Panc1 (cell line): Measurements from ENCODE around the gene CFAP119. TPM values are rescaled to one million over a fixed set of nuclear protein-coding genes. Genes with fewer than 3 reads are reported as not detected.

ENCODE experiments used
- ATAC-seq: fragments of 200-7000 bp; cut with Tn5 transposase; 2 replicates; pipeline ENCODE4 v1.9.1; 2020; ENCODE audit warnings: mild to moderate bottlenecking, moderate library complexity
- BruUV-seq: library from RNA; stranded (reverse); fragments of 400-500 nt; replicated peaks from 2 replicates; lab custom pipeline; 2021; lab: Mats Ljungman, UMichigan
- CTCF ChIA-PET: fragments of 300-600 bp; sonication (Branson Sonifier 250); formaldehyde crosslinking; loops from one replicate; lab custom pipeline; 2022; ENCODE audit warnings: antibody characterized with exemption; lab: Charles Lee
- POLR2A ChIA-PET: fragments of 300-600 bp; sonication (Branson Sonifier 250); formaldehyde crosslinking; loops from one replicate; lab custom pipeline; 2022; ENCODE audit warnings: antibody characterized with exemption; lab: Charles Lee
- DNase-seq: peaks from one replicate; pipeline ENCODE4 v3.0.0-alpha.2; 2010; ENCODE audit warnings: low read depth, low spot score
- H3K27ac ChIP-seq: 2 replicates; pipeline ENCODE4 v1.5.1; 2011; ENCODE audit warnings: mild to moderate bottlenecking, low read length, inconsistent platforms
- H3K27me3 ChIP-seq: fragments of 200-500 bp; sonication (Bioruptor generic); 2 replicates; pipeline ENCODE4 v1.6.0; 2014; ENCODE audit warnings: low read length, inconsistent platforms; ENCODE audit not compliant: control insufficient read depth, insufficient read depth
- H3K36me3 ChIP-seq: fragments of 200-500 bp; sonication (Bioruptor generic); 2 replicates; pipeline ENCODE4 v1.5.1; 2014; ENCODE audit warnings: inconsistent platforms, mild to moderate bottlenecking, low read length, moderate library complexity; ENCODE audit not compliant: control insufficient read depth, insufficient read depth
- H3K4me1 ChIP-seq: 2 replicates; pipeline ENCODE4 v1.5.1; 2011; ENCODE audit warnings: inconsistent platforms, mild to moderate bottlenecking, low read length, moderate library complexity; ENCODE audit not compliant: control insufficient read depth, insufficient read depth
- H3K4me3 ChIP-seq, 2 experiments: 2 replicates each; pipeline ENCODE4 v1.5.1; 2011 to 2012; ENCODE audit warnings: low read depth in 2 of 2, low read length in 2 of 2, mild to moderate bottlenecking in 2 of 2, inconsistent platforms in 1 of 2, moderate library complexity in 1 of 2
- H3K9me3 ChIP-seq: fragments of 200-500 bp; sonication (Bioruptor generic); 2 replicates; pipeline ENCODE4 v1.5.1; 2014; ENCODE audit warnings: low read depth, mild to moderate bottlenecking, inconsistent platforms, low read length, moderate library complexity; ENCODE audit not compliant: control insufficient read depth, insufficient read depth
- POLR2AphosphoS5 ChIP-seq: IDR thresholded peaks from 2 replicates; pipeline ENCODE4 v1.6.1; 2012; ENCODE audit warnings: mild to moderate bottlenecking, low read depth, low read length, moderate library complexity
- SIN3A ChIP-seq: IDR thresholded peaks from 2 replicates; pipeline ENCODE4 v1.6.1; 2012; ENCODE audit warnings: low read depth, mild to moderate bottlenecking, low read length, moderate library complexity, borderline replicate concordance; ENCODE audit not compliant: insufficient read depth
- TCF7L2 ChIP-seq: IDR thresholded peaks from 2 replicates; pipeline ENCODE4 v1.6.1; 2011; ENCODE audit warnings: mild to moderate bottlenecking, low read depth, low read length, inconsistent platforms
- in situ Hi-C: cut with HindIII; loops from 2 replicates; pipeline ENCODE4 v1.10.0; 2016; ENCODE audit warnings: low sequenced_read_pairs, low pct_unique_long_range_greater_than_20kb
- intact Hi-C: fragments of 100-400 bp; cut with micrococcal nuclease; formaldehyde crosslinking; loops from one replicate; pipeline ENCODE4 v1.10.0; 2022; ENCODE audit not compliant: unreplicated experiment
- total RNA-seq: library from RNA; stranded (reverse); gene quantifications from one replicate; pipeline ENCODE4 v1.2.1, GENCODE V29; 2021; ENCODE audit not compliant: unreplicated experiment
- TF ChIP-seq, protein P1 (sequence below), 2 experiments: IDR thresholded peaks; 2 replicates each; pipeline ENCODE4 v1.6.1; 2011 to 2012; ENCODE audit warnings: low read depth in 2 of 2, control low read depth in 1 of 2, low read length in 1 of 2, mild to moderate bottlenecking in 1 of 2, moderate library complexity in 1 of 2; ENCODE audit not compliant: insufficient read depth in 1 of 2
- TF ChIP-seq, protein P2 (sequence below): fragments of 450-650 bp; IDR thresholded peaks from 2 replicates; pipeline ENCODE4 v1.5.1; 2017; ENCODE audit warnings: mild to moderate bottlenecking

Gene CFAP119
- total RNA-seq, 1 experiment from 2014 or later, result 21.0 TPM

DNA sequence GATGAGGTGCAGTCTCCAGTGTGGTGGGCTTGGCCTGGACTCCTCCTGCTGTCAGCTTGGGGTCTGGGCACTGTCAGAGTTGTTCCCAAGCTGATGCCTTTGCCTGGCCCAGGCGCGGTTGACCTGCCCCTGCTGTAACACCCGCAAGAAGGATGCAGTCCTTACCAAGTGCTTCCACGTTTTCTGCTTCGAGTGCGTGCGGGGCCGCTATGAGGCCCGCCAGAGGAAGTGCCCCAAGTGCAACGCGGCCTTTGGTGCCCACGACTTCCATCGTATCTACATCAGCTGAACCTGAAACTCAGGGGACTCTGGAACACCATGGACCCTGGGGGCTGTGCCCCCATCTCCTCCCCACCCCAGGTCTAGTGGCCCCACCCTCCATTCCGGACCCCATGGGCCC lies 12.0 kb upstream of the CFAP119 start (continued):
- TF ChIP-seq SIN3A, result no peak

DNA sequence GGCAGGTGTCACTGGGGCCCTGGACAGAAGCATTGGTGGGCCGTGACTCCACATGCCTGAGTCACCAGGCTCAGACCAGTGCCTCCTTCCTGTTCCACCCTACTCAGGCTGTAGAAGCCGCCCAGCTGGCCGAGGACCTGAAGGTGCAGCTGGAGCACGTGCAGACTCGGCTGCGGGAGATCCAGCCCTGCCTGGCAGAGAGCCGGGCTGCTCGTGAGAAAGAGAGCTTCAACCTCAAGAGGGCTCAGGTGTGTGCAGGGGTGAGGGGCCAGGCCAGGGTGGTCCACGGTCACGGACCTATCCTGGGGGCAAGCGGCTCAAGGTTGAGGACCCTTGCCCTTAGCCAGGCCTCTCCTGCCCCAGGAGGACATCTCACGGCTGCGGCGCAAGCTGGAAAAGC lies 9.9 kb upstream of the CFAP119 start:
- intact Hi-C loops (no loop called here), in situ Hi-C loops (no loop called here)
- Histone ChIP-seq H3K9me3 (no peaks in the 10 kb centered on the region), H3K27me3 (no peaks in the 10 kb centered on the region), H3K4me3 (no peak overlapping the region), H3K36me3 (peaks cover 8% of the 10 kb centered on the region; the same call in 1 of the 2 replicates), H3K27ac (no peak overlapping the region), H3K4me1 (peaks cover 9% of the 10 kb centered on the region)
- TF ChIP-seq SIN3A, result no peak
- TF ChIP-seq, protein P1, sequence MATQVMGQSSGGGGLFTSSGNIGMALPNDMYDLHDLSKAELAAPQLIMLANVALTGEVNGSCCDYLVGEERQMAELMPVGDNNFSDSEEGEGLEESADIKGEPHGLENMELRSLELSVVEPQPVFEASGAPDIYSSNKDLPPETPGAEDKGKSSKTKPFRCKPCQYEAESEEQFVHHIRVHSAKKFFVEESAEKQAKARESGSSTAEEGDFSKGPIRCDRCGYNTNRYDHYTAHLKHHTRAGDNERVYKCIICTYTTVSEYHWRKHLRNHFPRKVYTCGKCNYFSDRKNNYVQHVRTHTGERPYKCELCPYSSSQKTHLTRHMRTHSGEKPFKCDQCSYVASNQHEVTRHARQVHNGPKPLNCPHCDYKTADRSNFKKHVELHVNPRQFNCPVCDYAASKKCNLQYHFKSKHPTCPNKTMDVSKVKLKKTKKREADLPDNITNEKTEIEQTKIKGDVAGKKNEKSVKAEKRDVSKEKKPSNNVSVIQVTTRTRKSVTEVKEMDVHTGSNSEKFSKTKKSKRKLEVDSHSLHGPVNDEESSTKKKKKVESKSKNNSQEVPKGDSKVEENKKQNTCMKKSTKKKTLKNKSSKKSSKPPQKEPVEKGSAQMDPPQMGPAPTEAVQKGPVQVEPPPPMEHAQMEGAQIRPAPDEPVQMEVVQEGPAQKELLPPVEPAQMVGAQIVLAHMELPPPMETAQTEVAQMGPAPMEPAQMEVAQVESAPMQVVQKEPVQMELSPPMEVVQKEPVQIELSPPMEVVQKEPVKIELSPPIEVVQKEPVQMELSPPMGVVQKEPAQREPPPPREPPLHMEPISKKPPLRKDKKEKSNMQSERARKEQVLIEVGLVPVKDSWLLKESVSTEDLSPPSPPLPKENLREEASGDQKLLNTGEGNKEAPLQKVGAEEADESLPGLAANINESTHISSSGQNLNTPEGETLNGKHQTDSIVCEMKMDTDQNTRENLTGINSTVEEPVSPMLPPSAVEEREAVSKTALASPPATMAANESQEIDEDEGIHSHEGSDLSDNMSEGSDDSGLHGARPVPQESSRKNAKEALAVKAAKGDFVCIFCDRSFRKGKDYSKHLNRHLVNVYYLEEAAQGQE (IDR thresholded peaks at IDR 0.05; ENCODE audit: insufficient read depth in 1 of 2, low read depth in 2 of 2, low read length in 1 of 2), result no peak
- no peak for TF ChIP-seq TCF7L2
- TF ChIP-seq POLR2AphosphoS5, result no peak
- TF ChIP-seq, protein P2, sequence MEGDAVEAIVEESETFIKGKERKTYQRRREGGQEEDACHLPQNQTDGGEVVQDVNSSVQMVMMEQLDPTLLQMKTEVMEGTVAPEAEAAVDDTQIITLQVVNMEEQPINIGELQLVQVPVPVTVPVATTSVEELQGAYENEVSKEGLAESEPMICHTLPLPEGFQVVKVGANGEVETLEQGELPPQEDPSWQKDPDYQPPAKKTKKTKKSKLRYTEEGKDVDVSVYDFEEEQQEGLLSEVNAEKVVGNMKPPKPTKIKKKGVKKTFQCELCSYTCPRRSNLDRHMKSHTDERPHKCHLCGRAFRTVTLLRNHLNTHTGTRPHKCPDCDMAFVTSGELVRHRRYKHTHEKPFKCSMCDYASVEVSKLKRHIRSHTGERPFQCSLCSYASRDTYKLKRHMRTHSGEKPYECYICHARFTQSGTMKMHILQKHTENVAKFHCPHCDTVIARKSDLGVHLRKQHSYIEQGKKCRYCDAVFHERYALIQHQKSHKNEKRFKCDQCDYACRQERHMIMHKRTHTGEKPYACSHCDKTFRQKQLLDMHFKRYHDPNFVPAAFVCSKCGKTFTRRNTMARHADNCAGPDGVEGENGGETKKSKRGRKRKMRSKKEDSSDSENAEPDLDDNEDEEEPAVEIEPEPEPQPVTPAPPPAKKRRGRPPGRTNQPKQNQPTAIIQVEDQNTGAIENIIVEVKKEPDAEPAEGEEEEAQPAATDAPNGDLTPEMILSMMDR, result no peak
- ChIA-PET CTCF (no interaction called here), POLR2A (no interaction called here)
- no TSS peak for BruUV-seq
- no peak for DNase-seq
- no peak for ATAC-seq

DNA sequence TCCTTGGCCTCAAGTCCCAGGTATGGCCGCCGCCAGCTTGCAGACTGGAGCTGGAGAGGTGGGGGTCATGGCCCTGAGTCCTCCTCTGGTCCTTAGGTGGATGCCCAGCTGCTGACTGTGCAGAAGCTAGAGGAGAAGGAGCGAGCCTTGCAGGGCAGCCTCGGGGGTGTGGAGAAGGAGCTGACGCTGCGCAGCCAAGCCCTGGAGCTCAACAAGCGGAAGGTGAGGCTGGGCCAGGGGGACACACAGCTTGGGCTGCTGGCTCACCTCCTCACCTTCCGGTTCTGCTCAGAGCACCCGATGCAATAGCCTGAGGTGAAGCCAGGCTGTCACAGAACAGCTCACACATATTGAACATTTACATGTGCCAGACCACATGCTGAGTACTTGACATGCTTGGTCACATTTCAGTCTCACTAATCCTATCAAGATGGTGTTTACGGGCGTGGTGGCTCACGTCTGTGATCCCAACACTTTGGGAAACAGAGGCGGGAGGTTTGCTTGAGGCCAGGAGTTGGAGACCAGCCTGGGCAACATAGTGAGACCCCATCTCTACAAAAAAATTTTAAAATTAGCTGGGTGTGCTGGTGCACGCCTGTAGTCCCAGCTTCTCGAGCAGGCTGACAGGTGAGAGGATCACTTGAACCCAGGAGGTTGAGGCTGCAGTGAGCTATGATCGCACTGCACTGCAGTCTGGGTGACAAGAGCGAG lies 7.7 kb upstream of the CFAP119 start:
- CTCF ChIA-PET, result no interaction called here
- ATAC-seq (no peak), DNase-seq (no peak)
- Histone ChIP-seq H3K27me3 (no peaks in the 10 kb centered on the region), H3K36me3 (peaks cover 17% of the 10 kb centered on the region), H3K4me3 (no peak overlapping the region), H3K27ac (no peak overlapping the region), H3K4me1 (peaks cover 1% of the 10 kb centered on the region; the same call in 1 of the 2 replicates), H3K9me3 (no peaks in the 10 kb centered on the region)
- POLR2A ChIA-PET, result no interaction called here
- no TSS peak for BruUV-seq
- no peak for TF ChIP-seq SIN3A
- TF ChIP-seq, protein P1 (IDR thresholded peaks at IDR 0.05; ENCODE audit: insufficient read depth in 1 of 2, low read depth in 2 of 2, low read length in 1 of 2), result no peak
- TF ChIP-seq, protein P2, result no peak
- no peak for TF ChIP-seq TCF7L2
- intact Hi-C loops (no loop called here), in situ Hi-C loops (no loop called here)
